ENCODE results near the gene CDK2. TPM values are rescaled to one million over a fixed set of nuclear protein-coding genes. Genes with fewer than 3 reads are reported as not detected.

The CDK2 gene
- total RNA-seq, 1 experiment from 2014 or later, result 68.0 TPM

Other genes with a start within 250 kb of the CDK2 start
- 2.1 and 4.2 TPM in 2 replicates for gene RDH5, start 246.4 kb upstream of the CDK2 start, total RNA-seq (2014; rRNA removed; shearing (Covaris generic))
- gene CD63, start 237.8 kb upstream of the CDK2 start, total RNA-seq (2014; rRNA removed; shearing (Covaris generic)), result 314 and 321 TPM in 2 replicates
- gene GDF11, start 223.7 kb upstream of the CDK2 start, total RNA-seq (2014; rRNA removed; shearing (Covaris generic)), result 11.1 and 13.7 TPM in 2 replicates
- 99.1 and 119 TPM in 2 replicates for gene SARNP, start 149.1 kb upstream of the CDK2 start, total RNA-seq (2014; rRNA removed; shearing (Covaris generic))
- 10.6 and 18.3 TPM in 2 replicates for gene ORMDL2, start 148.8 kb upstream of the CDK2 start, total RNA-seq (2014; rRNA removed; shearing (Covaris generic))
- gene DNAJC14, start 137.2 kb upstream of the CDK2 start, total RNA-seq (2014; rRNA removed; shearing (Covaris generic)), result 30.1 and 35.1 TPM in 2 replicates
- 1.1 and 1.4 TPM in 2 replicates for gene MMP19, start 123.9 kb upstream of the CDK2 start, total RNA-seq (2014; rRNA removed; shearing (Covaris generic))
- 94.2 and 97.8 TPM in 2 replicates for gene PYM1, start 38.9 kb upstream of the CDK2 start, total RNA-seq (2014; rRNA removed; shearing (Covaris generic))
- gene DGKA, start 35.7 kb upstream of the CDK2 start, total RNA-seq (2014; rRNA removed; shearing (Covaris generic)), result 7.9 and 10.9 TPM in 2 replicates
- 28.4 and 38.1 TPM in 2 replicates for gene PMEL, start 788 bp upstream of the CDK2 start, total RNA-seq (2014; rRNA removed; shearing (Covaris generic))
- 52.1 and 52.4 TPM in 2 replicates for gene RAB5B, start 7.2 kb downstream of the CDK2 start, total RNA-seq (2014; rRNA removed; shearing (Covaris generic))
- 24.0 and 27.2 TPM in 2 replicates for gene SUOX, start 30.4 kb downstream of the CDK2 start, total RNA-seq (2014; rRNA removed; shearing (Covaris generic))
- 1.5 and 3.7 TPM in 2 replicates for gene IKZF4, start 54.2 kb downstream of the CDK2 start, total RNA-seq (2014; rRNA removed; shearing (Covaris generic))
- 830 and 1,197 TPM in 2 replicates for gene RPS26, start 75.1 kb downstream of the CDK2 start, total RNA-seq (2014; rRNA removed; shearing (Covaris generic))
- 32.4 and 39.8 TPM in 2 replicates for gene ERBB3, start 113.3 kb downstream of the CDK2 start, total RNA-seq (2014; rRNA removed; shearing (Covaris generic))
- 273 and 282 TPM in 2 replicates for gene PA2G4, start 137.7 kb downstream of the CDK2 start, total RNA-seq (2014; rRNA removed; shearing (Covaris generic))
- 3,839 and 4,060 TPM in 2 replicates for gene RPL41, start 149.8 kb downstream of the CDK2 start, total RNA-seq (2014; rRNA removed; shearing (Covaris generic))
- 8.2 and 11.3 TPM in 2 replicates for gene ZC3H10, start 151.4 kb downstream of the CDK2 start, total RNA-seq (2014; rRNA removed; shearing (Covaris generic))
- gene ESYT1, start 161.4 kb downstream of the CDK2 start, total RNA-seq (2014; rRNA removed; shearing (Covaris generic)), result 120 and 127 TPM in 2 replicates
- gene MYL6B, start 185.8 kb downstream of the CDK2 start, total RNA-seq (2014; rRNA removed; shearing (Covaris generic)), result 118 and 129 TPM in 2 replicates
- gene MYL6, start 191.5 kb downstream of the CDK2 start, total RNA-seq (2014; rRNA removed; shearing (Covaris generic)), result 941 and 1,248 TPM in 2 replicates
- gene SMARCC2, start 222.7 kb downstream of the CDK2 start, total RNA-seq (2014; rRNA removed; shearing (Covaris generic)), result 20.0 and 27.5 TPM in 2 replicates